ENCODE measurements around the gene MAP4K2.

MAP4K2 gene

DNA sequence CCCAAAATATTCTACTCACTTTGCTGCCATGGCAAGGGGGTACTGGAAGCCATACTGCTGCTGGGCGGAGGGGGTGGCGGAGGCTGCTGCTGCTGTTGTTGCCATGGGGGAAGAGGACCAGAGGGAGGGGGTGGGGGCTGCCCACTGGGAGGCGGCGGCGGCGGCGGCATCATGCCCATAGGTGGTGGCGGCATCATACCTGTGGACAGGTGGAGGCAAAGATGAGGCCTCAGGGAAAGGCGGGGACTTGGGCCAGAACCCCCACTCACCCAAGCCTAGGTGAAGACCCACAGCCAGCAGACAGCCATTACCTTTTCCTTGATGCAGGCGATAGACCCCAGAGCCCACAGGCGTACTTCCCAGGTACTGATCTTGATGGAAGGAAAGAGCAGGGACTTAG lies 36.1 kb downstream of the MAP4K2 start:
- no peak for DNase-seq

- DNase-seq, result no peak
These were observed 37.0 kb downstream of the MAP4K2 start for GRCh38 chr11:64765851-64766665.

DNA sequence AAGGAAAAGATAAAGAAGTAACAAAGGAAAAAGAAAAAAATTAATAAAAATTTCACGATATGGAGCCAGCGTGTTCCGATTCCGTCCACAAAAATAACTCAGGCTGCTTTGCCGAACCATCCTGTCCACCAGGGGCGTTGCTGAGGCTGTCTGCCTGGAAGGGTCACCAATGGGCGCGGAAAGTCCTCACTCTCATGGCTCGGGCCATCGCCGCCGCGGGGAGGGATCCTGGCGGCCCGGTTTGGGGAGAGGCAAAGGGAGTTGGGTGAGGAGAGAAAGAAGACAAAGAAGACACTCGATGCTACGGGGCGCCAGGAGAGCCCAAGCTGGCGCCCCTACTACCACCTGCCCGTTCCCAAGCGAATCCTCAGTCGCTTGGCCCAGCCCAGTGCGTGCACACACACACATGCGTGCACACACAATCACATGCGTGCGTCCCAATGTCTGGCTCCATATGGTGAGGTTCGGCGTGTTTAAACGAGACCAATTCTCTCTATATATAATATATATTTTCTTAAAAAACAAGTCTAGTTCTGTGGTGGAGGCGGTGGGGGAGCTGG lies 37.6 kb downstream of the MAP4K2 start:
- no peak for DNase-seq

DNA sequence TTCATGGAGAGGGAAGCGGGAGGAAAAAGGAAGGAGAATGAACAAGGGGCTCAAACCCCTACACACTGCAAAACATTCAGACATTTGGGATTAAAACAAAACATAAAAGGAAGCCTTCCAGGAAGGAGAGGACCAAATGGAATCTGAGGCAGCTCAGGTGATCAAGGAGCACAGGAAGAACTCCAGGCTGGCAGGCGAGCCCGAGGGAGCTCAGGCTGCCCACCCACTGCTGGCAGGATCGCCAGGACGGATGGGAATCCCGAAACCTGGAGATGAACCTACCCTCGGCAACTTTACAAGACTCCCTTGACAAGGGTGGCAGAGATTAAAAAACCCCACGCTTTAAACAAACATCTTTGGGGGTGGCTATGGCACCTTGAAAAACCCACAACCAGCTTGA lies 38.3 kb downstream of the MAP4K2 start:
- DNase-seq, result no peak

- no peak for DNase-seq
These were observed 38.9 kb downstream of the MAP4K2 start for GRCh38 chr11:64764040-64764611.

DNA sequence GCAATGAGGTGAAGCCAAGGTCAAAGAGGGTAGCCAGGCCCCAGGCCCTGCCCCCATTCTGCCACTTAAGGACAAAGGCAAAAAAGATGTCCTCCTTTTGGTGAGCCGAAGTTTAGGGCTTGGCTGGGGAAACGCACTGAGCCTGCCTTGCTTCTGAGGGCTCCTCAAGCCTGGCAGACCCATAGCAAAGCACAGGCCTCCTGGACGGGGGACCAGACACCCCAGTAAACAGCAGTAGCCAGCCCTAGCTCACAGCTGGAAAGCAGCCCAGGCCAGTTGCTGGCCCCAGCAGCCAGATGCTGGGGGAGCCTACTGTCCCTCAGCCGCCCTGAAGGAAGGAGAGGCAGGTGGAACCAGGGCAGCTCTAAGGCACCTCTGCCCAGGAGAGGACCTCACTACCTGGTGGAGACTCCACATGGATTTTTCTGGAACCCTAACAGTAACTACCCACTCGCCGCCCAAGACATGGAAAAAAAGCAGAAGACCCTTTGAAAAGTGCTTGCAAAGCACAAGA lies 39.4 kb downstream of the MAP4K2 start:
- no peak for DNase-seq

DNA sequence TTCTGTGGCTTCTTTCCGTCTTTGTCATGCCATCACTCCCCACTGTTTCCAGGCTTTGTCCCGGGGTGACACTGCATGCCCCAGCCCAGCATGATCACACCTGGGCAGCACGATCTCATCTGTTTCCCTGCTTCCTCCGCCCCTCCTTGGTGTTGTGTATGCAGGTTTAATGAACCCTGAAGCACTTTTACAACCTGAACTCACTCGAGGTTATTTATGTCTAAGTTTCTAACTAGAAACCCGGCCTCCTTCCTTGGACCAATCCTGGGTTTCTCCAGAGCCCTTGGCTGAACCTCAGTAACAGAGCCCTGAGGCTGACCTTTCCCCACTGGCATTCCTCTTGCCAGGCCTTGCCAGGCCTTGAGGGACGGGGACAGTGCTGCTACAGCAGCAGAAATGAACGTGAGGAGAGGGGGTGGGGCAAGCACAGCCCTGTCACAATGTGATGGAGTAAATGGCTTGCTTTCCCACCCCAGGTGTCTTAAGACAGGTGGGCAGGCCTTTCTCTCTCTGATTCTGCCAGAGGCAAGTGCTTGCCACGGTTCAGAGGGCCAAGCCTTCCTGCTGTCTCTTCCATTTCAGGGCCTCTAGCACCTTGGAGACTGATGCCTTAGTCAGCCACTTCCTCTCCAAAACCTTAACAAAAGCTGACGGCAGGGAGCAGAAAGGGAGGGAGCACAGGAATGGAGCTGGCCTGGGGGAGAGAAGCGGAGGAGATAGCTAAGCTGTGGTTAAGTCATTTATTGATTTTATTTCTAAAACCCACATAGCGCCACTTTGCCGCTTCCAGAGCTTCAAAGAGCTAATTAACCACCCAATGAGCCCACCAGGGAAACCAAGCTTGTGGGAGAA lies 40.1 kb downstream of the MAP4K2 start:
- DNase-seq, result peak; percentile 67

DNA sequence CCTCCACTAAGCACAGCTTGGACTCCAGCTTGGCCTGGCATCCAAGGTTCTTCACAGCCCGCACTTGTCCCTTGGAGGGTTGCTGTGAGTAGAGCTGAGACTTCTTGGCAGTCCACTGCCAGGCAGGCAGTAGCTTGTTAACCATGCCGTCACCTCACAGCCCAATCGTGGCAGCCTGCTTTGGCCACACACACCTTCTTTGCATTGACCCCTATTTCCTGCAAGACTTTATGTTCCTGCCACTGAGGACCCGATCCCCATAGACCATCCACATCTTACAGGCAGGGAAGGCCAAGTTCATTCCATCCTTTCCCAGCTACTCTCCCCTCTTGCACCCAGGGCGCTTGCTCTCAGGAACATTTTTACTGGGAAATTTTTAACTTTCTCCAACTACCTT lies 40.7 kb downstream of the MAP4K2 start:
- no peak for DNase-seq

- no peak for DNase-seq
These were observed 42.1 kb downstream of the MAP4K2 start for GRCh38 chr11:64760759-64761420.

GRCh38 chr11:64759722-64760719 lies 43.0 kb downstream of the MAP4K2 start, which contains the start of gene PYGM:
PYGM (minus strand) TSS chr11:64759974; CDS start chr11:64759898, 76 bp downstream.
- DNase-seq, result no peak

DNA sequence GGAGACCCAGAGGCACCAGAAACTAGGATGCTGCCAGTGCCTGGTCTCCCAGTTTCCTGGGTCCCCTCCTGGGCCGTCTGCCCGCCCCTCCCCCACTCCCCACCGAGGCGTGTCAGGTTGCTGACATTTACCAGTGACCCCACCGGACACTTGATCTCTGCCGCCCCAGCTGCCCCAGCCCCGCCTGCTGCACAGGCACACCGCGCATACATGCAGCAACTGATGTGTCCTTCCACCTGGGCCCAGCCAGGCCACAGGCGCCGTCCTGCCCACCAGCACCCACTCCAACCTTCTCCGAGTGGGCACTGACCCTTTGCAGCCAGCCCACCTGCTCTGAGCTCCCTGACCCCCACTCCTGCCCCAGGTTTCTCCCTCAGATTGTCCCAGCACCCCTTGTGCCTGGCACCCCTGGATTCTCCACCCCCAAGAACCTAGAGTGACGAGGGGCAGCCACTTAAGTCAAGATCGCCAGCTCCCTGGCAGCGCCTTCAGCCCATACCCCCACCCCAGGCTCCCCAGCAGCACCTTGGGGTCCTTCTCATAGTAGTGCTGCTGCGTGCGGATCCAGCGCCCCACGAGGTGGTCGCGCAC lies 43.8 kb downstream of the MAP4K2 start:
- DNase-seq, result no peak

GRCh38 chr11:64758330-64759079 lies 44.5 kb downstream of the MAP4K2 start:
- no peak for DNase-seq

- no peak for DNase-seq
These were observed 45.3 kb downstream of the MAP4K2 start for GRCh38 chr11:64757549-64758329.

- DNase-seq, result no peak
These were observed 47.2 kb downstream of the MAP4K2 start for GRCh38 chr11:64755681-64756361.

DNA sequence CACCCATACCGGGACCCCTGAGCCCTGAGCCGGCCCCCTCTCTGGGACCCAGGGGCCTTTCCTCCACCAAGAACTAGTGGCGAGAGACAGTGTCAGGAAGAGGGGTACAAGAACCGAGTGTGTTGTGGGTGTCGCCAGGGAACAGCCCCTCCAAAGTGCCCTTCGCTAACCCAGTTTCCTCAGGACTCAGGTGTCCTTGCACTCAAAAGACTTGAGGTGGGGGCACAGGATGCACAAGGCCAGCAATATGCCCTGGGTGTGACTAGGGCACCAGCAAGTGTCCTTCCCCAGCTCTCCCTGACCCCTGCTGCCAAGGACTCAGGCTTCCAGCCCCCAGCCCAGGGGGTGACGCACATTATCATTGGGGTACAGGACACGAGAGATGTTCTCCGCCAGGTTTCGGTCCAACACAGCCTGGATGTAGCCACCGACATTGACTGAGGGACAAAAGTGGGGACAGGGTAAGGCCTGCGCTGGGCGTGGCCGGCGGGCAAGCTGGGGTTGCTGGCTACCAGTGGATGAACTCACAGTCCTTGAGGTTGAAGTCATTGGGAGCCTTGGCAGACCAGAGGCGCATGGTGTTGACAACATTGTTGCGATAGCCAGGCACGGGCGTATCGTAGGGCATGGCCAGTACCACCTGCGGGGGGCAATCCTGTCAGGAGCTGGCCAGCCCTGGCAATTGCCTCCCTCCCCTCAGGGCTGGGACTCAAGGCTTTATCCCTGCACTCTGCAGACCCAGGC lies 47.9 kb downstream of the MAP4K2 start:
- DNase-seq, result no peak

- DNase-seq, result no peak
These were observed 48.7 kb downstream of the MAP4K2 start for GRCh38 chr11:64754124-64754918.
